Measurements from ENCODE around the gene RXFP4. TPM values are rescaled to one million over a fixed set of nuclear protein-coding genes. Genes with fewer than 3 reads are reported as not detected.

Gene RXFP4
- polyA plus RNA-seq, 2 of the 4 experiments (the other 2 are of a cell fraction): 0.06 to 0.12 TPM

DNA sequence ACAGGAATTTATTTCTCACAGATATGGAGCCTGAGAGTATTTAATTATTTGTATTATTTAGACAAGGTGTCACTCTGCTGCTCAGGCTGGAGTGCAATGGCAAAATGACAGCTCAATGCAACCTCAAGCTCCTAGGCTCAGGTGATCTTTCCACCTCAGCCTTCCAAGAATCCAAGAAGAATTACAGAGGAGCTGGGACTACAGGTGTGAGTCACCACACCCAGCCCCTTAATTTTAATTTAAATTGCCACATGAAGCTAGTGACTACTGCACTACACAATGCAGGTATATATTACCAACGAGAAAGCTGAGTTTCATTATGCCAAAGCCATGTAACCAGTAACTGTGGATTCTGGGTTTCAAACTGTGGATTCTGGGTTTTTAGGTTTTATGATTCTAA lies 9.4 kb upstream of the RXFP4 start (continued):
- no peak for TF ChIP-seq RCOR1 (IDR thresholded peaks at IDR 0.05; ENCODE audit: low read depth, low read length)

- POLR2A ChIA-PET: interaction anchor here (0.6 to 1.6 kb wide), 3 partner anchors 10 to 46 kb away, joined by 3 to 4 read pairs (median 4); partner anchors contain the start of gene ARHGEF2
- FAIRE-seq: no peak
- WGBS (ENCODE audit: missing lambda C conversion rate): 44% methylated on average over 5 of the region's 5 CpGs
Observed at GRCh38 chr1:155932487-155932886, 9.0 kb upstream of the RXFP4 start.

GRCh38 chr1:155933591-155934096 lies 7.8 kb upstream of the RXFP4 start:
- POLR2A ChIA-PET: interaction anchor here (0.6 to 1.9 kb wide), 12 partner anchors 10 to 279 kb away, joined by 3 to 10 read pairs (median 4); partner anchors contain the start of genes PMF1 and SYT11
- CTCF ChIA-PET: interaction anchor here (0.5 to 3.4 kb wide), 6 partner anchors 13 to 132 kb away, joined by 3 to 21 read pairs (median 6); partner anchors contain the start of gene ARHGEF2
- FAIRE-seq (no peak), ATAC-seq (peak in 1 of 2 experiments; percentile 8; a peak in 1 of 6 replicates), DNase-seq (ENCODE audit: low read depth in 1 of 2, low spot score in 1 of 2) (no peak)
- Histone ChIP-seq H3K4me2 (peak overlapping the region; percentile 88), H3K4me1 (peaks cover 43% of the 10 kb centered on the region), H3K27ac (peak overlapping the region; percentile 91 to 94), H3K9me3 (no peaks in the 10 kb centered on the region), H3K4me3 (peak overlapping the region; percentile 81)
- TF ChIP-seq KDM5A (IDR thresholded peaks at IDR 0.05) (no peak), FOXS1 (CRISPR knock-in tag; IDR thresholded peaks at IDR 0.05) (no peak), MAFK (IDR thresholded peaks at IDR 0.05; ENCODE audit: partially characterized antibody) (no peak), FOSB (CRISPR knock-in tag; IDR thresholded peaks at IDR 0.05) (no peak), BHLHE40 (IDR thresholded peaks at IDR 0.05; ENCODE audit: low read depth, low read length) (no peak), EHF (CRISPR knock-in tag; IDR thresholded peaks at IDR 0.05) (no peak), PHF8 (IDR thresholded peaks at IDR 0.05; ENCODE audit: borderline replicate concordance, low read depth) (no peak), RARB (CRISPR knock-in tag; IDR thresholded peaks at IDR 0.05) (no peak), ZC3H11A (IDR thresholded peaks at IDR 0.05) (no peak), RCOR1 (IDR thresholded peaks at IDR 0.05; ENCODE audit: low read depth, low read length) (no peak), SREBF2 (IDR thresholded peaks at IDR 0.05) (no peak), HEYL (CRISPR knock-in tag; IDR thresholded peaks at IDR 0.05) (no peak)
- WGBS (ENCODE audit: missing lambda C conversion rate): 1% methylated on average over 10 of the region's 10 CpGs

More at GRCh38 chr1:155932487-155932886, 9.0 kb upstream of the RXFP4 start:
- no peaks in the 10 kb centered on the region for H3K9me3 ChIP-seq
- DNase-seq (ENCODE audit: low read depth in 1 of 2, low spot score in 1 of 2) (no peak), ATAC-seq (no peak)
- H3K27ac ChIP-seq: 0 out of 6 replicates have a peak overlapping the region, but pooled peaks of 1 of the 2 experiments have one; percentile 17
- H3K4me2 ChIP-seq: peak overlapping the region; percentile 88
- peak overlapping the region; percentile 81 for H3K4me3 ChIP-seq
- H3K4me1 ChIP-seq: peaks cover 39% of the 10 kb centered on the region
- no peak for TF ChIP-seq PHF8 (IDR thresholded peaks at IDR 0.05; ENCODE audit: borderline replicate concordance, low read depth)
- no peak for TF ChIP-seq HMGXB4 (CRISPR knock-in tag; IDR thresholded peaks at IDR 0.05; ENCODE audit: borderline replicate concordance)
- TF ChIP-seq HOXB13 (CRISPR knock-in tag; IDR thresholded peaks at IDR 0.05; ENCODE audit: low read depth): no peak
- no peak for TF ChIP-seq EP300 (IDR thresholded peaks at IDR 0.05)
- TF ChIP-seq, protein P1, sequence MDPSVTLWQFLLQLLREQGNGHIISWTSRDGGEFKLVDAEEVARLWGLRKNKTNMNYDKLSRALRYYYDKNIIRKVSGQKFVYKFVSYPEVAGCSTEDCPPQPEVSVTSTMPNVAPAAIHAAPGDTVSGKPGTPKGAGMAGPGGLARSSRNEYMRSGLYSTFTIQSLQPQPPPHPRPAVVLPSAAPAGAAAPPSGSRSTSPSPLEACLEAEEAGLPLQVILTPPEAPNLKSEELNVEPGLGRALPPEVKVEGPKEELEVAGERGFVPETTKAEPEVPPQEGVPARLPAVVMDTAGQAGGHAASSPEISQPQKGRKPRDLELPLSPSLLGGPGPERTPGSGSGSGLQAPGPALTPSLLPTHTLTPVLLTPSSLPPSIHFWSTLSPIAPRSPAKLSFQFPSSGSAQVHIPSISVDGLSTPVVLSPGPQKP (IDR thresholded peaks at IDR 0.05; ENCODE audit: low read depth, low read length): no peak
- no peak for TF ChIP-seq GATA3 (IDR thresholded peaks at IDR 0.05; ENCODE audit: borderline replicate concordance)
- TF ChIP-seq CEBPB (IDR thresholded peaks at IDR 0.05): no peak
- no peak for TF ChIP-seq HES2 (IDR thresholded peaks at IDR 0.05)
- TF ChIP-seq, protein P2, sequence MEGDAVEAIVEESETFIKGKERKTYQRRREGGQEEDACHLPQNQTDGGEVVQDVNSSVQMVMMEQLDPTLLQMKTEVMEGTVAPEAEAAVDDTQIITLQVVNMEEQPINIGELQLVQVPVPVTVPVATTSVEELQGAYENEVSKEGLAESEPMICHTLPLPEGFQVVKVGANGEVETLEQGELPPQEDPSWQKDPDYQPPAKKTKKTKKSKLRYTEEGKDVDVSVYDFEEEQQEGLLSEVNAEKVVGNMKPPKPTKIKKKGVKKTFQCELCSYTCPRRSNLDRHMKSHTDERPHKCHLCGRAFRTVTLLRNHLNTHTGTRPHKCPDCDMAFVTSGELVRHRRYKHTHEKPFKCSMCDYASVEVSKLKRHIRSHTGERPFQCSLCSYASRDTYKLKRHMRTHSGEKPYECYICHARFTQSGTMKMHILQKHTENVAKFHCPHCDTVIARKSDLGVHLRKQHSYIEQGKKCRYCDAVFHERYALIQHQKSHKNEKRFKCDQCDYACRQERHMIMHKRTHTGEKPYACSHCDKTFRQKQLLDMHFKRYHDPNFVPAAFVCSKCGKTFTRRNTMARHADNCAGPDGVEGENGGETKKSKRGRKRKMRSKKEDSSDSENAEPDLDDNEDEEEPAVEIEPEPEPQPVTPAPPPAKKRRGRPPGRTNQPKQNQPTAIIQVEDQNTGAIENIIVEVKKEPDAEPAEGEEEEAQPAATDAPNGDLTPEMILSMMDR (IDR thresholded peaks at IDR 0.05): no peak
- no peak for TF ChIP-seq HEYL (CRISPR knock-in tag; IDR thresholded peaks at IDR 0.05)
- TF ChIP-seq RARB (CRISPR knock-in tag; IDR thresholded peaks at IDR 0.05): no peak
- no peak for TF ChIP-seq HOXB5 (CRISPR knock-in tag; IDR thresholded peaks at IDR 0.05)
- no peak for TF ChIP-seq CHD2 (IDR thresholded peaks at IDR 0.05; ENCODE audit: low read length, partially characterized antibody)
- TF ChIP-seq MAZ (IDR thresholded peaks at IDR 0.05; ENCODE audit: borderline replicate concordance, low read depth, low read length): no peak
- no peak for TF ChIP-seq CBX2 (IDR thresholded peaks at IDR 0.05; ENCODE audit: borderline replicate concordance, low read depth)
- no peak for TF ChIP-seq JUN (IDR thresholded peaks at IDR 0.05)
- TF ChIP-seq NPAS2 (CRISPR knock-in tag; IDR thresholded peaks at IDR 0.05; ENCODE audit: borderline replicate concordance): no peak
- CTCF ChIA-PET: interaction anchor here (1.0 to 3.6 kb wide), 7 partner anchors 12 to 133 kb away, joined by 3 to 23 read pairs (median 4); partner anchors contain the start of gene ARHGEF2
